Gastrocnemius medialis (tissue), 4 donors: Measurements from ENCODE around the gene LIMCH1. TPM values are rescaled to one million over a fixed set of nuclear protein-coding genes. Genes with fewer than 3 reads are reported as not detected.

Experiments
- ATAC-seq, 2 donors: fragments of 150-250 bp; one replicate each; pipeline ENCODE4 v1.9.1; 2016
- DNase-seq, 2 donors: peaks; one replicate each; pipeline ENCODE4 v3.0.0-alpha.2; 2019
- H3K27ac ChIP-seq, 4 donors: fragments of 200-600 bp; sonication (generic); 1 replicate in 1 of 4; 2 replicates in 3 of 4; pipeline ENCODE4 v1.5.1; 2016 to 2018; ENCODE audit warnings: mild to moderate bottlenecking in 2 of 4, moderate library complexity in 1 of 4
- H3K27me3 ChIP-seq, 3 donors: fragments of 200-600 bp; sonication (generic) in 2 of 3; 1 replicate in 1 of 3; 2 replicates in 2 of 3; pipeline versions ENCODE4 v1.5.1 to v1.6.0; 2016 to 2019; ENCODE audit warnings: mild to moderate bottlenecking in 1 of 3, moderate library complexity in 1 of 3
- H3K36me3 ChIP-seq, 2 donors: fragments of 200-600 bp; sonication (generic) in 1 of 2; one replicate each; pipeline ENCODE4 v1.5.1; 2017 to 2018
- H3K4me1 ChIP-seq, 2 donors: fragments of 200-600 bp; sonication (generic) in 1 of 2; one replicate each; pipeline ENCODE4 v1.5.1; 2016 to 2017; ENCODE audit warnings: mild to moderate bottlenecking in 2 of 2
- H3K4me3 ChIP-seq, 4 donors: fragments of 200-600 bp; sonication (generic) in 3 of 4; 1 replicate in 1 of 4; 2 replicates in 3 of 4; pipeline ENCODE4 v1.5.1; 2016 to 2019; ENCODE audit warnings: mild to moderate bottlenecking in 2 of 4
- H3K9me3 ChIP-seq, 3 donors: fragments of 200-600 bp; sonication (generic) in 2 of 3; 1 replicate in 1 of 3; 2 replicates in 2 of 3; pipeline ENCODE4 v1.5.1; 2016 to 2019
- POLR2A ChIP-seq, 2 donors: fragments of 450-650 bp; IDR thresholded peaks; one replicate each; pipeline ENCODE4 v1.6.1; 2017; ENCODE audit warnings: antibody characterized with exemption in 2 of 2, mild to moderate bottlenecking in 2 of 2, moderate library complexity in 2 of 2
- in situ Hi-C, 4 donors: fragments of 200-750 bp; cut with MboI; loops; one replicate each; pipeline versions ENCODE4 v1.15.0 to v1.8.0; 2017; ENCODE audit warnings: low sequenced_read_pairs in 4 of 4
- intact Hi-C: fragments of 100-400 bp; cut with DNase I; formaldehyde crosslinking; loops from one replicate; pipeline ENCODE4 v1.15.1; 2023; ENCODE audit warnings: low total_unique reads
- total RNA-seq, 4 donors: library from RNA; depleted of rRNA; stranded (reverse); fragments of >200 nt; gene quantifications; one replicate each; pipeline versions ENCODE4 v1.1.0 to v1.2.3, GENCODE V29; 2016
- TF ChIP-seq, protein P1 (sequence below), 5 experiments: fragments of 450-650 bp in 3 of 5; fragments of 200-600 bp in 2 of 5; sonication (generic) in 2 of 5; IDR thresholded peaks in 4 of 5; conservative IDR thresholded peaks in 1 of 5; 1 replicate in 4 of 5; 2 replicates in 1 of 5; pipeline ENCODE4 v1.5.1; 2016 to 2019; ENCODE audit warnings: antibody characterized with exemption in 5 of 5, mild to moderate bottlenecking in 3 of 5, moderate library complexity in 3 of 5

The LIMCH1 gene
- total RNA-seq, 4 donors from 2014 or later, result 36.2 to 71.4 (median 52.1) TPM

GRCh38 chr4:41712425-41712824, 174.5 kb downstream of the LIMCH1 start:
- no peak for DNase-seq
- ATAC-seq, result no peak
- no peak overlapping the region for H3K27ac ChIP-seq
- in situ Hi-C loops (no loop called here), intact Hi-C loops (no loop called here)
- no peaks in the 10 kb centered on the region for H3K4me1 ChIP-seq
- TF ChIP-seq POLR2A (IDR thresholded peaks at IDR 0.05), result no peak
- TF ChIP-seq, protein P1, sequence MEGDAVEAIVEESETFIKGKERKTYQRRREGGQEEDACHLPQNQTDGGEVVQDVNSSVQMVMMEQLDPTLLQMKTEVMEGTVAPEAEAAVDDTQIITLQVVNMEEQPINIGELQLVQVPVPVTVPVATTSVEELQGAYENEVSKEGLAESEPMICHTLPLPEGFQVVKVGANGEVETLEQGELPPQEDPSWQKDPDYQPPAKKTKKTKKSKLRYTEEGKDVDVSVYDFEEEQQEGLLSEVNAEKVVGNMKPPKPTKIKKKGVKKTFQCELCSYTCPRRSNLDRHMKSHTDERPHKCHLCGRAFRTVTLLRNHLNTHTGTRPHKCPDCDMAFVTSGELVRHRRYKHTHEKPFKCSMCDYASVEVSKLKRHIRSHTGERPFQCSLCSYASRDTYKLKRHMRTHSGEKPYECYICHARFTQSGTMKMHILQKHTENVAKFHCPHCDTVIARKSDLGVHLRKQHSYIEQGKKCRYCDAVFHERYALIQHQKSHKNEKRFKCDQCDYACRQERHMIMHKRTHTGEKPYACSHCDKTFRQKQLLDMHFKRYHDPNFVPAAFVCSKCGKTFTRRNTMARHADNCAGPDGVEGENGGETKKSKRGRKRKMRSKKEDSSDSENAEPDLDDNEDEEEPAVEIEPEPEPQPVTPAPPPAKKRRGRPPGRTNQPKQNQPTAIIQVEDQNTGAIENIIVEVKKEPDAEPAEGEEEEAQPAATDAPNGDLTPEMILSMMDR (IDR thresholded peaks at IDR 0.05 in 4 of 5, conservative IDR thresholded peaks at IDR 0.05 in 1 of 5), result no peak
- peaks cover 0 to 2% (median 0%) of the 10 kb centered on the region in 3 donors for H3K27me3 ChIP-seq
- no peaks in the 10 kb centered on the region for H3K36me3 ChIP-seq
- no peak overlapping the region for H3K4me3 ChIP-seq
- H3K9me3 ChIP-seq, result no peaks in the 10 kb centered on the region

DNA sequence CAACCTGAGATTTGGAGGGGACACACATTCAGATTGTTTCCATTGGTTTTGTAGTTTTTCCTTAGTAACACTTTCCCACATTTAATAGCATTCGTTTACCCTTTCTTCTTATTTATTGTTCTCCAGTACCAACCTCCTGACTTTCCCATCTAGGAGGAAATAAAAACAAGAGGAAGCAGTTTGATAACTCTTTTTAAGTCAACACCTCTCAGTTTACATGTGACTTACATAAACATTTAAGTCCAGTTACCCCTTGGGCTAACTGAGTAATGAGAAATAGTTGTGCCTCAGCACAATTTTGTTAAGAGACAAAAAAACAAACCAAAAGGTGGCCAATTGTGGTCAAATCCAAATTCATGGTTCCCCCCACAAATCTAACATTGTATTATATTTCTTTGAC, 175.8 kb downstream of the LIMCH1 start:
- DNase-seq (no peak), ATAC-seq (no peak)
- peaks cover 0 to 2% (median 0%) of the 10 kb centered on the region in 3 donors for H3K27me3 ChIP-seq
- H3K36me3 ChIP-seq, result no peaks in the 10 kb centered on the region
- no peaks in the 10 kb centered on the region for H3K4me1 ChIP-seq
- TF ChIP-seq POLR2A (IDR thresholded peaks at IDR 0.05), result no peak
- TF ChIP-seq, protein P1 (IDR thresholded peaks at IDR 0.05 in 4 of 5, conservative IDR thresholded peaks at IDR 0.05 in 1 of 5), result no peak
- in situ Hi-C loops, result no loop called here
- H3K27ac ChIP-seq, result no peak overlapping the region
- no peaks in the 10 kb centered on the region for H3K9me3 ChIP-seq
- intact Hi-C loops, result no loop called here
- no peak overlapping the region for H3K4me3 ChIP-seq

DNA sequence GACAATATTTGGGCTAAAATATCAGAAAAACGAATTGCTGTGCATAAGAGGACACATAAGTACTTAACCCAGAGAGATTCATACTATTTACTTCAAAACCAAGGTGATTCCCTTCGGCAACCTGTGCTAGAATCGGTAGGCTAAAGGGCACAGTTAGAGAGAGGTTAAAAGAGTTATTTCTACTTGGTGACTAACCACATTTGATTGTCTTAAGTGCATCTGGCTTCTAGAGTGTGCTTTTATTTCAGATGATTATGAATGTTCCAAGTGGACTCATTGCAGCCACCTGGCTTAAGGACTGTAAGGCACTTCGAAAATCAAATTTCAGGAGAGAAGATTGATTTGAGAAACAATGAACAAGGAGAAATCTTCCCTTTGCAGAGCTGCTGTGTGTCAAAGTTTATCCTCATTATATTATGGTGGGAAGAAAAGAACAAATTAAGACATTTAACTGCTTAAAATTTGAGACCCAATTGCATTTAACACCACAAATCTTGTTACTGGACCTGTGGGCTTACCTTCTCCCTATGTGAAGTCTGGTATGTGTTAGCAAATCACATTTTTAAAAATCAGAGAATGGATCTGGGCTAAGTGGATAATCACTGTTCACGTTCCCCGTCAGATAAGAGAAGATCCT, 176.5 kb downstream of the LIMCH1 start:
- Histone ChIP-seq H3K9me3 (no peaks in the 10 kb centered on the region), H3K27me3 (peaks cover 0 to 2% (median 0%) of the 10 kb centered on the region in 3 donors), H3K36me3 (no peaks in the 10 kb centered on the region), H3K27ac (no peak overlapping the region), H3K4me1 (no peaks in the 10 kb centered on the region), H3K4me3 (no peak overlapping the region)
- intact Hi-C loops (no loop called here), in situ Hi-C loops (no loop called here)
- ATAC-seq (no peak), DNase-seq (no peak)
- TF ChIP-seq, protein P1 (IDR thresholded peaks at IDR 0.05 in 4 of 5, conservative IDR thresholded peaks at IDR 0.05 in 1 of 5), result no peak
- no peak for TF ChIP-seq POLR2A (IDR thresholded peaks at IDR 0.05)

DNA sequence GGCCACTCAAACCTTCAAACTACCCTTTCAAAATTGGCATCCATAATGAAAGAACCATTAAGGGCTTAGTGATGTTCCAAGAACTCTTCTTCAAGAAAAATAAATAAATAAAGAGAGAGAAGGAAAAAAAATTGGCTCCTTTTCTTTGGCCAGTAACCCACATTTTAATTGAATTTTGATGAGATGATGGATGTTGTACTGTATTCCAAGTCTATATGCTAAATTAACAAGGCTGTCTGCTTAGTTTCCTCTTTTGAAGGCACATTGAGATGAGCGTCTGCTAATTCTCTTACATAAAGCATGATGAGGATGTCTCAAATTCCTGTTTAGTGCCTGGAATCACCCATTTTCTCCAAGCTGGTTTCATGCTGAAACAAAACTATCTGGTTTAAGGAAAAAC, 177.2 kb downstream of the LIMCH1 start:
- peaks cover 0 to 2% (median 0%) of the 10 kb centered on the region in 3 donors for H3K27me3 ChIP-seq
- in situ Hi-C loops (no loop called here), intact Hi-C loops (no loop called here)
- H3K4me1 ChIP-seq, result no peaks in the 10 kb centered on the region
- H3K9me3 ChIP-seq, result no peaks in the 10 kb centered on the region
- DNase-seq, result no peak
- TF ChIP-seq, protein P1 (IDR thresholded peaks at IDR 0.05 in 4 of 5, conservative IDR thresholded peaks at IDR 0.05 in 1 of 5), result no peak
- TF ChIP-seq POLR2A (IDR thresholded peaks at IDR 0.05), result no peak
- H3K36me3 ChIP-seq, result no peaks in the 10 kb centered on the region
- no peak overlapping the region for H3K4me3 ChIP-seq
- no peak for ATAC-seq
- H3K27ac ChIP-seq, result no peak overlapping the region

- no peaks in the 10 kb centered on the region for H3K9me3 ChIP-seq
- in situ Hi-C loops, result no loop called here
- no peak overlapping the region for H3K4me3 ChIP-seq
- peaks cover 0 to 8% (median 0%) of the 10 kb centered on the region in 3 donors for H3K27me3 ChIP-seq
- intact Hi-C loops, result no loop called here
- TF ChIP-seq, protein P1 (IDR thresholded peaks at IDR 0.05 in 4 of 5, conservative IDR thresholded peaks at IDR 0.05 in 1 of 5), result no peak
- no peak for TF ChIP-seq POLR2A (IDR thresholded peaks at IDR 0.05)
- no peaks in the 10 kb centered on the region for H3K4me1 ChIP-seq
- DNase-seq (no peak), ATAC-seq (no peak)
- no peak overlapping the region for H3K27ac ChIP-seq
- H3K36me3 ChIP-seq, result no peaks in the 10 kb centered on the region
These were observed 180.9 kb downstream of the LIMCH1 start for GRCh38 chr4:41718907-41719306.
